Endothelial cell of umbilical vein (primary cell): Measurements from ENCODE around the gene DGCR6L. TPM values are rescaled to one million over a fixed set of nuclear protein-coding genes. Genes with fewer than 3 reads are reported as not detected.
"Not testable (repeated sequence)": the region's sequence is repeated elsewhere in the genome, so short reads cannot be mapped to it uniquely, and the experiment has no call there.

ENCODE experiments used
- BruUV-seq: library from RNA; stranded (reverse); fragments of 400-500 nt; replicated peaks from 2 replicates; lab custom pipeline; 2021; lab: Mats Ljungman, UMichigan
- CTCF ChIA-PET: fragments of 300-600, 350-600 bp; sonication (Branson Sonifier 250); formaldehyde crosslinking; loops from one replicate; lab custom pipeline; 2021; ENCODE audit warnings: antibody characterized with exemption, inconsistent platforms; lab: Charles Lee
- POLR2A ChIA-PET: fragments of 300-600, 350-600 bp; sonication (Branson Sonifier 250); formaldehyde crosslinking; loops from one replicate; lab custom pipeline; 2021; ENCODE audit warnings: antibody characterized with exemption, inconsistent platforms; lab: Charles Lee
- DNase-seq: peaks from one replicate; pipeline ENCODE4 v3.0.0-alpha.2; 2011; ENCODE audit warnings: low read depth, low spot score
- FAIRE-seq: peaks from 2 replicates; lab custom pipeline; 2011; peaks lifted over from hg19 to GRCh38; lab: Jason Lieb, UNC
- H2AFZ ChIP-seq: 2 replicates; pipeline ENCODE4 v1.6.0; 2012; ENCODE audit warnings: low read depth, low read length, control low read depth, inconsistent platforms
- H3K27ac ChIP-seq: 2 replicates; pipeline ENCODE4 v1.5.1; 2011; ENCODE audit warnings: low read depth, mild to moderate bottlenecking, control low read depth, low read length, moderate library complexity; ENCODE audit not compliant: insufficient read depth
- H3K27me3 ChIP-seq, 2 experiments: 2 replicates each; pipeline versions ENCODE4 v1.6.0 to v1.6.1; 2011; ENCODE audit warnings: low read length in 2 of 2, mixed read lengths in 1 of 2; ENCODE audit not compliant: control insufficient read depth in 2 of 2, insufficient read depth in 2 of 2
- H3K36me3 ChIP-seq, 2 experiments: 2 replicates in 1 of 2; 3 replicates in 1 of 2; pipeline ENCODE4 v1.5.1; 2011; ENCODE audit warnings: low read length in 2 of 2, mild to moderate bottlenecking in 1 of 2, moderate library complexity in 1 of 2; ENCODE audit not compliant: control insufficient read depth in 2 of 2, insufficient read depth in 2 of 2; ENCODE audit errors: extremely low read depth in 1 of 2
- H3K4me1 ChIP-seq: 3 replicates; pipeline ENCODE4 v1.5.1; 2011; ENCODE audit warnings: mild to moderate bottlenecking, low read length; ENCODE audit not compliant: control insufficient read depth, insufficient read depth; ENCODE audit errors: extremely low read depth
- H3K4me2 ChIP-seq: 2 replicates; pipeline ENCODE4 v1.6.1; 2011; ENCODE audit warnings: low read length, control low read depth, mixed read lengths; ENCODE audit not compliant: insufficient read depth
- H3K4me3 ChIP-seq, 3 experiments: fragments of 200-600 bp in 1 of 3; sonication (generic), shearing (Covaris generic) in 1 of 3; replicated peaks in 1 of 3; 2 replicates each; pipeline ENCODE4 v1.5.1; 2011 to 2016; ENCODE audit warnings: control low read depth in 3 of 3, low read length in 3 of 3, mild to moderate bottlenecking in 2 of 3, inconsistent platforms in 1 of 3, low read depth in 1 of 3, moderate library complexity in 1 of 3; ENCODE audit not compliant: insufficient read depth in 1 of 3
- H3K79me2 ChIP-seq: 2 replicates; pipeline ENCODE4 v1.6.0; 2012; ENCODE audit warnings: low read length, inconsistent platforms; ENCODE audit not compliant: control insufficient read depth, insufficient read depth
- H3K9ac ChIP-seq: replicated peaks from 2 replicates; pipeline ENCODE3; 2011; ENCODE audit warnings: low read length, control low read depth; ENCODE audit not compliant: insufficient read depth; ENCODE audit errors: extremely low read depth
- H3K9me1 ChIP-seq: replicated peaks from 3 replicates; pipeline ENCODE4 v1.6.0; 2011; ENCODE audit warnings: mild to moderate bottlenecking, low read length; ENCODE audit not compliant: control insufficient read depth, insufficient read depth; ENCODE audit errors: extremely low read depth
- H3K9me3 ChIP-seq: replicated peaks from 2 replicates; pipeline ENCODE4 v1.5.1; 2012; ENCODE audit warnings: low read length, inconsistent platforms; ENCODE audit not compliant: control insufficient read depth, insufficient read depth
- H4K20me1 ChIP-seq: replicated peaks from 2 replicates; pipeline ENCODE3; 2011; ENCODE audit warnings: mild to moderate bottlenecking, low read length; ENCODE audit not compliant: control insufficient read depth, insufficient read depth; ENCODE audit errors: extremely low read depth
- dilution Hi-C: fragments of 300-500 bp; cut with MboI; formaldehyde crosslinking; loops from one replicate; pipeline ENCODE4 v1.15.0; 2019; ENCODE audit warnings: low sequenced_read_pairs; ENCODE audit not compliant: extremely low pct_ligation_motif_present
- intact Hi-C: fragments of 100-400 bp; cut with micrococcal nuclease; formaldehyde crosslinking; loops from one replicate; pipeline ENCODE4 v1.10.0; 2022
- polyA plus RNA-seq, 4 experiments: library from polyadenylated mRNA; depleted of rRNA in 3 of 4; stranded (reverse) in 3 of 4; unstranded in 1 of 4; fragments of >200 nt; gene quantifications; 2 replicates each; pipeline versions ENCODE4 v1.2.1 to v1.2.3, GENCODE V29; 2011 to 2012; ENCODE audit warnings: missing spikeins in 1 of 4
- total RNA-seq: library from RNA; stranded (reverse); gene quantifications from 2 replicates; pipeline ENCODE4 v1.2.3, GENCODE V29; 2021

DGCR6L gene
- total and polyA plus RNA-seq, 2 donors (not counting 3 experiments of a cell fraction or from before 2014, with no cell fraction given): 38.0 to 67.5 TPM

DNA sequence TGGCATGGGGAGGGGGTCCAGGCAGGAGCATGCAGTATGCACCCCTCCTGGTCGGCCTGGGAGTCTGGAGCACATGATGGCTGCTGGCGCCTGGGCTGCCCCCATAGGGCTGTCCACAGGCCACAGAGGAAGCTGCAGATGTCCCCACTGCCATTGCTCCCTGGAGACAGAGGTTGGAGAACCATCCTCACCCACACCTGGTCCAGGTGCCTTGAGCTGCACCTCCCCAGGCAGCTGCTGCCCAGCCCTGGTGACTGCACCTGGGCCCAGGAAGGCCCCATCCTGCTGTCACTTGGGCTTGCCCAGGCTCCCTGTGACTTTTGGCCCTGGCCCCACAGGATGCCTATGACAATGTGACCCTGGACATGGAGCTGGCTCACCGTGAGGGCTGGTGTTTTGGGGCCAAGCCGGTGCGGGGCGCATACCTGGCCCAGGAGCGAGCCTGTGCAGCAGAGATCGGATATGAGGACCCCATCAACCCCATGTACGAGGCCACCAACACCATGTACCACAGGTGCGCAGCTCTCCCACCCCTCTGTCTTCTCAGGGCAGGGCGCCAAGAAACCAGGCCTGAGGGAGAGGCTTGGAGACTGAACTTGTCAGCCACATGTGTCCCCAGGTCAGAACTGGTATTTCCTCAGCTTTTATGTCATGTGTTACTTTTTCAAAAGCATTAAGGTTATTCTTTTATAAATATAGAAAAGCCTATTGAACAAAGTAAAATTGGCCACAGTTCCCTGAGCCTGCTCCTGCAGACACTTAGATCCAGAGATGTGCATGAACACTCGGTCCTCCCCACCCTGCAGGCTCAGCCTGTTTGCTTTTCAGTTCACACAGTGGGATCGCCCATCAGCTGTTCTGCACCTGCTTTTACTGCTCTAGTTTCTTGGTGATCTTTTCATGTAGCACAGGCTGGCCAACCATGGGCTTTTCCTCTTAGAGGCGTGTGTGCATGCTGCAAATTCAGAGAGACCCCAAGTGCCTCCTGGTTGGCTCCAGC lies 12.1 kb downstream of the DGCR6L start:
- FAIRE-seq, H3K9me3 ChIP-seq, H3K36me3 ChIP-seq, H3K9me1 ChIP-seq, DNase-seq, BruUV-seq, intact Hi-C loops, H3K27ac ChIP-seq, H3K9ac ChIP-seq, H4K20me1 ChIP-seq, H3K4me2 ChIP-seq, dilution Hi-C loops, H3K4me3 ChIP-seq, H3K27me3 ChIP-seq, CTCF ChIA-PET, H3K79me2 ChIP-seq, H3K4me1 ChIP-seq, H2AFZ ChIP-seq, POLR2A ChIA-PET: not testable (repeated sequence)

DNA sequence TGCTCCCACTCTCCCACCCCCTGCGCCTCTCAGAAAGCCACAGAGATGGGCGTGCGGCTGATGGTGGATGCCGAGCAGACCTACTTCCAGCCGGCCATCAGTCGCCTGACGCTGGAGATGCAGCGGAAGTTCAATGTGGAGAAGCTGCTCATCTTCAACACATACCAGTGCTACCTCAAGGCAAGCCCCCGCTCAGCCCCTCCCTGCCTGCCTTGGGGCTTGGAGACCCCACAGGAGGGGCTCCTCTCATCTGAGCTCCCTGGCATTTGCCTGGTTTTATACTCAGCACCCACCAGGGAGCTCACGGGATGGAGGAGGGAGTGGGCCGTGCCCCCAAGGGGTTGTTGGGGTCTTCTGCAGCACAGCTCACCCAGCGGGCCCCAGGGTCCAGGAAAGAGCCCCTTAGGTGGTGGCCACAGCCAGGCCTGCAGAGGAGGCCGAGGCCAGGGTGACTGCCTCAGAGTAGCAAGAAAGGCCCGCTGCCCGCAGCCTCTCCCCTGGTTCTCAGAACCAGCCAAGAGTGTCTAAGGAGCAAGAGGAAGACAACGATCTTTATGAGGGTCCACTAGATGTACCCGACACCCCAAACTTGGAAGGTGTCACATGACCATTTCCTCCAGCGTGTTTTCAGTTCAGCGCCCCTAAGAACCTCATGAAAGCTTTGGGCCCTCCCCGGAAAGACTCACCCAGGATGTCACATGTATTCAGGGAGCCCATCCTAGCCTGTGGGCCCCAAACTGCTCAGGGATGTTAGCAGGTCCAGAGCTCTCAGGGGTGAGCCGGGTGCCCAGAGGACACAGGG lies 13.0 kb downstream of the DGCR6L start:
- H3K27me3 ChIP-seq, H3K4me2 ChIP-seq, intact Hi-C loops, H3K4me1 ChIP-seq, H2AFZ ChIP-seq, dilution Hi-C loops, H3K79me2 ChIP-seq, FAIRE-seq, POLR2A ChIA-PET, H3K9ac ChIP-seq, DNase-seq, BruUV-seq, H3K9me3 ChIP-seq, H3K9me1 ChIP-seq, H4K20me1 ChIP-seq, H3K4me3 ChIP-seq, H3K36me3 ChIP-seq, H3K27ac ChIP-seq: not testable (repeated sequence)
- CTCF ChIA-PET: interaction anchor here (1.3 kb wide), 1 partner anchor 11 kb away, joined by 5 read pairs; no protein-coding TSS in a partner anchor
